Rectal smooth muscle tissue (tissue), 1 donor: ENCODE measurements around the gene DYNLL1.
"Not testable (repeated sequence)": the region's sequence is repeated elsewhere in the genome, so short reads cannot be mapped to it uniquely, and the experiment has no call there.

Source experiments
- H3K27ac ChIP-seq: one replicate; pipeline ENCODE4 v1.7.0; 2013; ENCODE audit warnings: low read depth, low read length, inconsistent platforms
- H3K27me3 ChIP-seq: one replicate; pipeline ENCODE4 v1.7.0; 2013; ENCODE audit warnings: low read length; ENCODE audit not compliant: control insufficient read depth, insufficient read depth
- H3K36me3 ChIP-seq: one replicate; pipeline ENCODE4 v1.7.0; 2013; ENCODE audit warnings: low read length; ENCODE audit not compliant: control insufficient read depth, insufficient read depth
- H3K4me1 ChIP-seq: one replicate; pipeline ENCODE4 v1.7.0; 2013; ENCODE audit warnings: low read length; ENCODE audit not compliant: control insufficient read depth, insufficient read depth
- H3K4me3 ChIP-seq: one replicate; pipeline ENCODE4 v1.7.0; 2013; ENCODE audit warnings: low read length
- H3K9ac ChIP-seq: one replicate; pipeline ENCODE4 v1.7.0; 2013; ENCODE audit warnings: low read length

DYNLL1 gene

DNA sequence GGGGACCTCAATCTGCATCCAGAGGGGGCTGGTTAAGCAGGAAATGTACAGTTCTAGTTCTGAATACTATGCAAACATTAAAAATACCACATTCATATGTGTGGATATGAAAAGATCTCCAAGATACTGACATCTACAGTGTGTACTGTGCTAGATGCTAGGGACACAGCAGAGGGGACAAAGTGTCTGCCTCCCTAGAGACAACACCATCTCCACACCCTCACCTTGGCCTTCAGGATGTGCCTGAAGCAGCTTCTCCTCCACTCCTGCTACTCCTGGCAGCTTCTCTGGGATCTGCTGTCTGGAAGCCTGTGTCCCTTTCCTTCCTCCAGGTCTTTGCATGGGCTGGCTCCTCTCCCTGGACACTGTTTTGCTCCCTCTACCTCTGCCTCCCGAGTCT lies 15.7 kb upstream of the DYNLL1 start:
- Histone ChIP-seq H3K4me1 (no peaks in the 10 kb centered on the region), H3K9ac (no peak overlapping the region), H3K27ac (no peak overlapping the region), H3K36me3 (no peaks in the 10 kb centered on the region), H3K27me3 (no peaks in the 10 kb centered on the region), H3K4me3 (no peak overlapping the region)

DNA sequence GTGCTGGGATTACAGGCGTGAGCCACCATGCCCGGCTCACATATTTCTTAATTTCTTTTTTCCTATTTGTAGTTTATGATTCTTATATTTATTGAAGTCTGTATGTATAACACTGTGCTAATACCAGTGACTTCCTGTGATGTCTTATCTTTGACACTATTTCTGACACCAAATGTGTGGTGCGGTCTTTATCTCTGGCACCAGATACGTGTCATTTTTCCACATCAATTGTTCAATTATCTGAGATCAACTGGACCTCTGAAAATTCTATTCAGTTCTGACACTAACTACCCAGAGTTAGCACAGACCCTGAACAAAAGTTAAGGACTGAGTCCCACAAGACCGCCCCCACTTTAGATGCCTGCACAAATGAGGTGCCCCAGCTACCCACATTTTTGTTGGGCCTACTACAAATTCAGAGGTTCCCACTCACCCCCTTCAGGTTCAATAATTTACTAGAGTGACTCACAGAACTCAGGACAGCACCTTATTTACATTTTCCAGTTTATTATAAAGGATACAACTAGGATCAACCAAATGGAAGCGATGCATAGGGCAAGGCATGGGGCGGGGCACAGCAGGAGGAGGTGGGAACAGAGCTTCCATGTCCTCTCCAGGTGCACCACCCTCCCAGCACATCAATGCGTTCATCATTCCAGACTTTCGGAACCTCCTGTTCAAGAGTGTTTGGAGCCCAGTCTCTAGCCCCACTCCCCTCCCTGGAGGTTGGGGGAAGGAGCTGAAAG lies 14.7 kb upstream of the DYNLL1 start:
- H3K4me3 ChIP-seq, result no peak overlapping the region
- no peaks in the 10 kb centered on the region for H3K27me3 ChIP-seq
- no peak overlapping the region for H3K9ac ChIP-seq
- H3K4me1 ChIP-seq, result no peaks in the 10 kb centered on the region
- H3K36me3 ChIP-seq, result no peaks in the 10 kb centered on the region
- no peak overlapping the region for H3K27ac ChIP-seq

DNA sequence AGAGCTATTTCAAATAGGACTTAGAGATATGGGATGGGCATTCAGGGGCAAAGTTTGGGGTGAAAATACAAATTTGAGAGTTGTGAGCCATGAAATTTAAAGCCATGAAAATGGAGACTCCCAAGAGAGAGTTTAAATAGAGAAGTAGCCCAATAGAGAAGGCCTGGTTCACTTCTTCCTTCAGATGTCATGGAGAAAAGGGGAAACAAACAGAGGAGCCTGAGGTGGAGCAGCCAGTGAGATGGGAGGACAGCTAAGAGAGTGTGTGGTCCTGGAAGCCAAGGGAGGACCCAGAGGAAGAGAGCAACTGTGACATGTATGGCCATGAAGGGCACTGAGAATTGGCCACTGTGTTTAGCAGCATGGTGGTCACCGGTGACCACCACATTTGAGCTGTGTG lies 12.3 kb upstream of the DYNLL1 start:
- Histone ChIP-seq H3K9ac (no peak overlapping the region), H3K4me1 (no peaks in the 10 kb centered on the region), H3K4me3 (no peak overlapping the region), H3K27me3 (no peaks in the 10 kb centered on the region), H3K27ac (no peak overlapping the region), H3K36me3 (no peaks in the 10 kb centered on the region)

DNA sequence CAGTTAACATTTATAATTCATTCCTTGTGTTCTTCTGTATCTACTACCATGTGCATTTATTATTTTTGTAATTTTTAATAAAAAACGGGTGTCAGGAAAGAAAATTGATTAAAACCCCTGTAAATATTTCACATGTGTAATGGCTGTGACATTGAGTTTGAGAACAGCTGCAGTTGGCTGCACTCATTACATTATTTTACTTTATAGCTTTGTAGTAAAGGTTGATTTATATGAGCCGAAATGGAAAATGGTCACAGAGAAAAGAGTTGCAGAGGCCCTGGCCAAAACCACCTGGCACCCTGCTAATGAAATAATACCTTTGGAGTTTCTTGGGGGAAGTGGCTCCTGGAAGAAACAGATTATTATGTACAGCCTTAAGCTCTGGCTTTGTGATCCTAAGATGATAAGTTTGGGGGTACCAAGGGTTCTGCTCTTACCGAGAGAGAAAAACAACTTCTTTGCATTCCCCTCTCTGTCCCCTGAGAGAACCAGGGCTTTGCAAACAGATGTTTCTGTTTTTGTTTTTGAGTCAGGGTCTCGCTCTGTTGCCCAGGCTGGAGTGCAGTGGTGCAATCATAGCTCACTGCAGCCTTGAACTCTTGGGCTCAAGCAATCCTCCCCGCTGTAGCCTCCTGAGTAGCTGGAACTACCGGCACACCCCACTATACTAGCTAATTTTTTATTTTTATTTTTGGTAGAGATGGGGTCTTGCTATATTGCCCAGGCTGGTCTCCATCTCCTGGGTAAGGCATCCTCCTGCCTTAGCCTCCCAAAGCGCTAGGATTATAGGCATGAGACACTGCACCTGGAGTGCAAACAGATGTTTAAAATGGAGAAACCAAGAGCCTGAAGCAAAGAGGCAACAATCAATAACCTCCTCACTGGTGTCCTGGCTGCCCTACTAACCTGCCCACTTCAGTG lies 9.7 kb upstream of the DYNLL1 start:
- Histone ChIP-seq H3K4me1 (no peaks in the 10 kb centered on the region), H3K36me3 (no peaks in the 10 kb centered on the region), H3K4me3 (no peak overlapping the region), H3K27ac (no peak overlapping the region), H3K9ac (no peak overlapping the region), H3K27me3 (no peaks in the 10 kb centered on the region)

DNA sequence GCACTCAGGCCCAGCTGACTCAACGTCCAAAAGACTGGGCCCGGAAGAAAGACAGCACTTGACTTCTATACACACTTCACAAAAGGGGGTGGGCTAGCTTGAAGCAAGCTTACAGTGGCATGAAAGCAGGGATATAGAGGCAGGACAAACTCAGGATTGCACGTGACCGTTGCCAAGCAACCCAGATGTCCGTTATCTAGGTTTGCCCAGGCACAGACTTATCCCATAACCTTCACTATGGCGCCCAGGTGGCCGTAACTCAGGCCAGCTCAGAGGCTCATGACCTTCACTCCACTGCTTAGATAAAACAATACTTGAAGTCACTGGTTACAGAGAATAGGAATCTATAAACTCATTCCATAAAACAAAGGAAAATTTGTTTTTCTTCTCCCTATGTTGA lies 8.4 kb upstream of the DYNLL1 start:
- H3K36me3 ChIP-seq, H3K27ac ChIP-seq, H3K4me1 ChIP-seq, H3K9ac ChIP-seq, H3K4me3 ChIP-seq, H3K27me3 ChIP-seq: not testable (repeated sequence)

DNA sequence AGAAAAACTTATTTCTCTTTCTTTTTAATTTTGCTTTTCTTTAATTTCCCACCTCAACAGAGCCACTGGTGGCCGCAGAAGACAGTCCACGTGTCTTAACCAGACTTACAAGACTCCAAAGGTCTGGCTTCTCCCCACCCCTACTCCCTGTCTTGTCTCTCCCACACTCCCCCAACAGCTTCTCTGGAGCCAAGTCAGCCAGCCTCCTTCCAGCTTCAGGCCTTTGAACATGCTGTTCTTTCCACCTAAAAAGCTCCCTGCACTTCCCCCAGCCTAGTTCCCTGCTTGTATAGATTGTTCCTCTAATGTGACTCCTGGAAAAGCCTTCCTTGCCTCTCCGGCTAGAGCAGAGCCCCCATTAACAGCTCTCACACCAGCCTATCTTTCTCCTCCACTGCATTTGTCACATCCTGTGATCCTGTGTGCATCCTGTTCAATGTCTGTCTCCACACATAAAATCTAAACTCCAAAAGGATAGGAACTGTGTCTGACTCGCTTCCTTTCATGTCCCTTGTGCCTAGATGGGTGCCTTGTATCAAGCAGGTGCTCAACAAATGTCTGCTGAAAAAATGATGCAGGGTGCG lies 7.8 kb upstream of the DYNLL1 start:
- Histone ChIP-seq H3K27ac (no peak overlapping the region), H3K27me3 (no peaks in the 10 kb centered on the region), H3K4me1 (no peaks in the 10 kb centered on the region), H3K9ac (no peak overlapping the region), H3K36me3 (no peaks in the 10 kb centered on the region), H3K4me3 (no peak overlapping the region)

DNA sequence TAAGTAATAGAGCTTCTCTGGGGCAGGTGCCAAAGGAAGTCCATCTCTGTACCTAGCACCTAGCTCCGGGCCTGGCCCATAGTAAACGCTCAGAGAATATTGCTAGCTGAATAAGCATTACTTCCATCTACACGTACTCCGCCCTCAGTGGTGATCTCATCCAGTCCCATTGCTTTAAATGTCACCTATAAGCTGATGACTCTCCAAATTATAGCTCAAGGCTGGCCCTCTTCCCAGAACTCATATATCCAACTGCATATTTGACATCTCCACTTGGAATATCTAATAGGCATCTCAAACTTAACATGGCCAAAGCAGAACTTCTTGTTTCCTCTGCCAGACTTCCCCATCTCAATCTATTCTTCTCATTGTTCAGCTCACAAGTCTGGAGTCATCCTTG lies 6.9 kb upstream of the DYNLL1 start:
- no peaks in the 10 kb centered on the region for H3K36me3 ChIP-seq
- H3K4me3 ChIP-seq, result no peak overlapping the region
- H3K27ac ChIP-seq, result no peak overlapping the region
- no peaks in the 10 kb centered on the region for H3K4me1 ChIP-seq
- no peak overlapping the region for H3K9ac ChIP-seq
- no peaks in the 10 kb centered on the region for H3K27me3 ChIP-seq

DNA sequence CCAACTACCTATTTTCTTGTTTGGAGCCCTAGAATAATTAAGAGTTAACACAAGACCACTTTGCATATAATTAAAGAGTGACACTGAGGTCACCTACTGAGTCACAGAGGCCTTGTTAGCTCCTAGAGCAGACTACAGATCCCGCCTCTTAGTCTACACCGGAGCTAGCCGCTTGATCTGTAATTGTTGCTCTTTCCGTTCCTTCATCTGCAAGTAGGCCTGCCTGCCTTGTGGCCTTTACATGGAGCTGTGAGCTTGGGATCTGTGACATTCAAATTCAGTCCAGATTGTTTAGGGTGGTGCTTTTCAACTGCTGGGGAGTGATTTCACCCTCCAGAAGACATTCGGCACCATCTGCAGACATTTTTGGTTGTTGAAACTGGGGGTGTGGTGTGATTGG lies 5.6 kb upstream of the DYNLL1 start:
- no peak overlapping the region for H3K9ac ChIP-seq
- no peak overlapping the region for H3K27ac ChIP-seq
- H3K27me3 ChIP-seq, result no peaks in the 10 kb centered on the region
- no peak overlapping the region for H3K4me3 ChIP-seq
- no peaks in the 10 kb centered on the region for H3K36me3 ChIP-seq
- no peaks in the 10 kb centered on the region for H3K4me1 ChIP-seq

DNA sequence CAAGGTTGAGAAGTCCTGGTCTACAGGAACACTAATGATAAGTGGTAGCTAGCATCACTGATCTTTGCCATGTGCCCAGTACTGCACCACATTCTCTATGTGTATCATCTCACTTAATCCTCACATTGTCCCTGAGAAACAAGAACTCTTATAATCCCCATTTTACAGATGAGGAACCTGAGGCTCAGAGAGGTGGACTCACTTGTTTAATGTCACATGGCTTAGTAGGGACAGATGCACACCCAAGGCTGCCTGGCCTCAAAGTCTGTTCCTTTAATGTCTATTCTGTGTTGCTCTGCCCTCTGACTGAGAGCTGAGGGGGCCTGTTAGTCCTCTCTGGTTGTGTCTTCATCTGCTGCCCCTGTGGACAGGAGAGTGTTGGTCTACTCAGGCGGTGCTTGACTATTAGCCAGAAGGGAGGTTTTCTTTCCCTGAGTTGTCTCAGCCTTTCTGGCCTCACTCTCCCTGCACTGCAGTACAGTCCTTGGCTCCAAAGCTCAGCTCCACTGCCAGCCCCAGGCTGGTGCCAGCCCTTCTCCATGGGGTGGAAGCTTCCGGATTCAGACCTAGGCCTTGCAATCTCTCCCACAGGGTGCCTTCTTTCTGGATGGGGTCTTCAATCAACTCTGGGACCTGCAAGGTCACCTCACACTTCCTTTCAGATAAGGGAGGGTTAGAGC lies 4.9 kb upstream of the DYNLL1 start:
- Histone ChIP-seq H3K4me1 (no peaks in the 10 kb centered on the region), H3K27ac (no peak overlapping the region), H3K9ac (no peak overlapping the region), H3K4me3 (no peak overlapping the region), H3K27me3 (no peaks in the 10 kb centered on the region), H3K36me3 (no peaks in the 10 kb centered on the region)

DNA sequence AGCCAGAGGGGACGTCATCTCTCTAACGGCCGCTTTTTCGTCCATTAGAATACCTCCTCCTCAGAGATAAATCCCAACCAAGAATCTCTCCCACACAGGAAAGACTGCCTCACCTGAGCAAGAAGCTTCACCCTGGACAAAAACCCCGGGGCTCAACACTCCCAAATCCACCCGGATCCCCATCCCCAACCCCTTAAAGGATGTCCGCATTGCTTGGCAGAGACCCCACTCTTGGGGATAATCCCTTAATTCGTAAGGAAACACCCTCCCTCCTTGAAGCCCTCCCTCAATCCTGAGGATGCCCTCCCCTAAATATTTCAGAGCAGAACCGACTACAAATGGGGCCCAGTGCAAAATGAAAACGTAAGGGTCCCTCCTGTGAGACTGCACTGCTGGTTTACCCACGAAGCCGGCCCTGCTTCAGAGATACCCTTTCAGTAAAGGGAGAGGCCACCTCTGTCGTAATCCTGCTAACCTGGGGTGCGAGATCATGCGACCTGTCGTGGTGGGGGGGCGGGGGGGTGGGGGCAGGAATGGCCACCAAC lies 655 bp upstream of the DYNLL1 start:
- Histone ChIP-seq H3K27me3 (no peaks in the 10 kb centered on the region), H3K4me1 (peaks cover 6% of the 10 kb centered on the region), H3K27ac (peak overlapping the region; percentile 90), H3K9ac (no peak overlapping the region), H3K4me3 (peak overlapping the region; percentile 70), H3K36me3 (peaks cover 6% of the 10 kb centered on the region)

DNA sequence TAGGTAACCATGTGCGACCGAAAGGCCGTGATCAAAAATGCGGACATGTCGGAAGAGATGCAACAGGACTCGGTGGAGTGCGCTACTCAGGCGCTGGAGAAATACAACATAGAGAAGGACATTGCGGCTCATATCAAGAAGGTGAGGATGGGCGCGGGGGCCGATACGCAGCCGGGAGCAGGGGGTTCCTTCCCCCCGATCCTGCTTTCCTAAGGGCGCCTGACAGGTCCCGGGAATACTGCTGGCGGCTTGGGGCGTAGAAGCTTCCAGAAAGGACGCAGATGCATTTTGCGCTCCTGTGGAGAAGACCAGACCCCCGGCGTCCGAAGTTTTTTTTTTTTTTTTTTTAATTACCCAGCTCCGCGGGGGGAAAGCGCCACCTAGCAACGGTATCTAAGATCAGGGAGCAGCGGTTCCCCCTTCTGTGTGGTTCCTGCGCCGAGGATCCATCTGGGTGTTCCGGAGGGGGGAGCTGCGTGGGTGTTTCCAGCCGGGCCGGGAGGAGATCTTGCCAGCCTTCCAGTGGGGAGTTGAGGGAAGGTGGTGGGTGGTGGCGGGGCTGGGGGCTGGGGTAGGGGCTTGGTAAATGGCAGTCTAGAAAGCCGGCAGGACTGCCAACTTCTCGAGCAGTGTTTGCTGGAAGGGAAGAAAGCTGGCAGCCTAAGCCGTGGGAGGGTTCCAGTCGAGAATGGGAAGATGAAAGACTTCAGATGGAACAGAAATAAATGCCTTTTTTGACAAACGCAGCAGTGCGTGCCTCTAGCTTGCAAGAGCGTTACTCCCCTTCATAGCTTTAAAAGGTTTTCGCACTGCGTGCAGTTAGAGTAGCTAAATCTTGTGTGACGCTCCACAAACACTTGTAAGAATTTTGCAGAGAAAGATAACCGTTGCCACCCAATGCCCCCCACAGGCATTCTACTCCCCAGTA lies 764 bp downstream of the DYNLL1 start:
- peak overlapping the region; percentile 57 for H3K9ac ChIP-seq
- H3K4me1 ChIP-seq, result peaks cover 6% of the 10 kb centered on the region
- H3K27me3 ChIP-seq, result no peaks in the 10 kb centered on the region
- peak overlapping the region; percentile 90 for H3K27ac ChIP-seq
- H3K36me3 ChIP-seq, result peaks cover 9% of the 10 kb centered on the region
- H3K4me3 ChIP-seq, result peak overlapping the region; percentile 92
